Fibroblast of the aortic adventitia (primary cell): Measurements from ENCODE around the gene LRRC10B. TPM values are rescaled to one million over a fixed set of nuclear protein-coding genes. Genes with fewer than 3 reads are reported as not detected.
"Not testable (repeated sequence)": the region's sequence is repeated elsewhere in the genome, so short reads cannot be mapped to it uniquely, and the experiment has no call there.

Experiments used
- DNase-seq: peaks from one replicate; pipeline ENCODE4 v3.0.0-alpha.2; 2010; ENCODE audit warnings: low read depth
- H3K4me3 ChIP-seq: 2 replicates; pipeline ENCODE4 v1.5.1; 2011; ENCODE audit warnings: low read depth, mild to moderate bottlenecking, control low read depth, low read length, moderate library complexity
- total RNA-seq: library from RNA; depleted of rRNA; stranded (reverse); fragments of >200 nt; gene quantifications from 2 replicates; pipeline ENCODE4 v1.2.3, GENCODE V29; 2012; ENCODE audit warnings: low replicate concordance
- TF ChIP-seq, protein P1 (sequence below): IDR thresholded peaks from 2 replicates; pipeline ENCODE4 v1.5.1; 2011; ENCODE audit warnings: mild to moderate bottlenecking, low read length, control low read depth, inconsistent platforms; ENCODE audit not compliant: insufficient read depth

Gene LRRC10B
- total RNA-seq, 1 donor: 0.27 TPM

GRCh38 chr11:61473370-61474012 is 35.1 kb upstream of the LRRC10B start:
- H3K4me3 ChIP-seq: no peak overlapping the region
- peak; percentile 80 for DNase-seq
- TF ChIP-seq, protein P1, sequence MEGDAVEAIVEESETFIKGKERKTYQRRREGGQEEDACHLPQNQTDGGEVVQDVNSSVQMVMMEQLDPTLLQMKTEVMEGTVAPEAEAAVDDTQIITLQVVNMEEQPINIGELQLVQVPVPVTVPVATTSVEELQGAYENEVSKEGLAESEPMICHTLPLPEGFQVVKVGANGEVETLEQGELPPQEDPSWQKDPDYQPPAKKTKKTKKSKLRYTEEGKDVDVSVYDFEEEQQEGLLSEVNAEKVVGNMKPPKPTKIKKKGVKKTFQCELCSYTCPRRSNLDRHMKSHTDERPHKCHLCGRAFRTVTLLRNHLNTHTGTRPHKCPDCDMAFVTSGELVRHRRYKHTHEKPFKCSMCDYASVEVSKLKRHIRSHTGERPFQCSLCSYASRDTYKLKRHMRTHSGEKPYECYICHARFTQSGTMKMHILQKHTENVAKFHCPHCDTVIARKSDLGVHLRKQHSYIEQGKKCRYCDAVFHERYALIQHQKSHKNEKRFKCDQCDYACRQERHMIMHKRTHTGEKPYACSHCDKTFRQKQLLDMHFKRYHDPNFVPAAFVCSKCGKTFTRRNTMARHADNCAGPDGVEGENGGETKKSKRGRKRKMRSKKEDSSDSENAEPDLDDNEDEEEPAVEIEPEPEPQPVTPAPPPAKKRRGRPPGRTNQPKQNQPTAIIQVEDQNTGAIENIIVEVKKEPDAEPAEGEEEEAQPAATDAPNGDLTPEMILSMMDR: no peak

- H3K4me3 ChIP-seq: no peak overlapping the region
- TF ChIP-seq, protein P1: no peak
- DNase-seq: no peak
Measured at GRCh38 chr11:61474013-61474643, 34.4 kb upstream of the LRRC10B start.

GRCh38 chr11:61475433-61475832 is 33.1 kb upstream of the LRRC10B start:
- TF ChIP-seq, protein P1: no peak
- H3K4me3 ChIP-seq: no peak overlapping the region
- no peak for DNase-seq

DNA sequence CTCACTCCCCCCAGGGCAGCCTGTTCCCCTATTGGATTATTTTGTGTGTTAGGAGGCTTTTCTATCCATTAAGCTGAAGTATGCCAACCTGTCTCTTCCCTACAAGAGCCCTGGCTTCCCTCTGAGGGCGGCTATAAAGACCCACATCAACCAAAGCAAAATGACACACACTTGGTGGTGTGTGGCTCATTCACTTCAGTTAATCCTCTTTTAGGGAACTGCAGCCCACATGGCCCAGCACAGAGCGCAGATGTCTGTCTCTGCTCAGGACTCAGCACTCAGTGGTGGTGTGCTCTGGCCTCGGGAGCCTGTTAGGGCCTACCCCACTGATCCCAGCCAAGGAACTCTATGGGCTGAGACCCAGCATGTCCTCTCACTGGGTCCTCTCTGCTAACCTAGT is 32.2 kb upstream of the LRRC10B start:
- DNase-seq: no peak
- no peak overlapping the region for H3K4me3 ChIP-seq
- TF ChIP-seq, protein P1: no peak

GRCh38 chr11:61477126-61477525 is 31.4 kb upstream of the LRRC10B start:
- TF ChIP-seq, protein P1: no peak
- DNase-seq: peak; percentile 63
- no peak overlapping the region for H3K4me3 ChIP-seq

DNA sequence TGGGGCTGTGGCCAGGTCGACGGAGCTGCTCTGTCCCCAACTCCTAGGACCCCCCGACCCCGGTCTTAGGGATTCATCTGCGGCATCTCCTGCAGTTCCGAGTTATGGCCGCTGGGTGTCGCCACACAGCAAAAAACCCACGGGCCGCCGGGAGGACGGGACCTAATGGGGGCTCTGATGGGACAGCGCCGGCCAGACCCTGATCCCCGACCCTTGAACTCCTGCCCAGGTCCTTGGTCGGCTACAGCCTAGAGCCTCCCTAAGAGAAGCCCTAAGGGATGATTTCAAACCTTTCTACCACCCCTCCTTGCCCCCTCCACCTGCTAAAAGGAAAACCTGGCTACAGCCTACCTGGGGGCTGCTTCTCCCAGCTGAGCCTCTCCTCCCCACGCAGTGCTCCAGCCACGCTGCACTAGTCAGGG is 30.8 kb upstream of the LRRC10B start:
- H3K4me3 ChIP-seq: no peak overlapping the region
- TF ChIP-seq, protein P1: peak; percentile 93
- DNase-seq: peak; percentile 33

GRCh38 chr11:61479360-61480058 is 29.0 kb upstream of the LRRC10B start:
- H3K4me3 ChIP-seq: not testable (repeated sequence)
- DNase-seq: peak; percentile 22
